Fibroblast of upper back skin (primary cell): ENCODE data around the gene PADI4.

Experiments used
- DNase-seq: peaks from one replicate; pipeline ENCODE4 v3.0.0-alpha.2; 2013

PADI4 gene

GRCh38 chr1:17350928-17351446 lies 43.0 kb downstream of the PADI4 start:
- no peak for DNase-seq

DNA sequence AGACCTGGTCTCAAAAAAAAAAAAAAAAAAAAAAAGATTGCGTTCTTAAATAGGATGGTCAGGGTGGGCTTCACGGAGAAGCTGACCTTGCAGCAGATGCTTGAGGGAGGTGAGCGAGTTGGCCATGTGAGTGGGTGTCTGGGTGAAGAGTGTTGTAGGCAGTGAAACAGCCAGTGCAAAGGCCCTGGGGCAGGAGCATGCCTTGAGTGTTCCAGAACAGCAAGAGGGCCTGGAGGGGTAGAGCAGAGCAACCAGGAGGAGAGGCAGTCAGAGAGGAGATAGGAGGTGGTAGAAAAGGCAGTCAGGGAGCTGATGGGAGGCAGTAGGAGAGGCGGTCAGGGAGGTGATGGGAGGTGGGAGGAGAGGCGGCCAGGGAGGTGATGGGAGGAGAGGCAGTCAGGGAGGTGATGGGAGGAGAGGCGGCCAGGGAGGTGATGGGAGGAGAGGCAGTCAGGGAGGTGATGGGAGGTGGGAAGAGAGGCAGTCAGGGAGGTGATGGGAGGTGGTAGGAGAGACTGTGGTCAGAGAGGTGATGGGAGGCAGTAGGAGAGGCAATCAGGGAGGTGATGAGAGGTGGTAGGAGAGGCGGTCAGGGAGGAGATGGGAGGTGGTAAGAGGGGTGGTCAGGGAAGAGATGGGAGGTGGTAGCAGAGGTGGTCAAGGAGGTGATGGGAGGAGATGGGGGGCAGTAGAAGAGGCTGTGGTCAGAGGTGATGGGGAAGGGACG lies 43.8 kb downstream of the PADI4 start:
- no peak for DNase-seq

DNA sequence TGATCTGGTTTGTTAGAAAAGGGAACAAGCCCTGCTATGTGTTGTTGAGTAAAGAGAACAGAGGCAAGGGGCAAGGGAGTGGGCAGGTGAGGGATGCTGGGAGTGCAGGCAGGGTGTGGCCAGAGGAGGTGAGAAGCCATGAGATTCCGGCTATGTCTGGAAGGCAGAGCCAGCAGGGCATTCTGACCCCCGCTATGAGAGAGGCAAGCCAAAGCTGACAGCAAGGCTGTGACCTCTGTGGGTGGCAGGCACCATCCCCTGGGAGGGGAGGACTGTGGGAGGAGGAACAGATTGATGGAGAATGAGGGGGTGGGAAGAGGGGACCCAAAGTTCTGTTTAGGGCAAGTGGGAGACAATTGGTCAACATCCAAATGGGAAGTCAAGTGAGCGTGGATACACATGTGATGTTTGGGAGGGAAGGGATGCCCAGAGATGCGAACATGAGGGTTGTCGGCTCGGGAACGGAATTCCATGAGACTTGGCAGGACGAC lies 44.5 kb downstream of the PADI4 start:
- no peak for DNase-seq

GRCh38 chr1:17355898-17356297 lies 47.9 kb downstream of the PADI4 start:
- no peak for DNase-seq

DNA sequence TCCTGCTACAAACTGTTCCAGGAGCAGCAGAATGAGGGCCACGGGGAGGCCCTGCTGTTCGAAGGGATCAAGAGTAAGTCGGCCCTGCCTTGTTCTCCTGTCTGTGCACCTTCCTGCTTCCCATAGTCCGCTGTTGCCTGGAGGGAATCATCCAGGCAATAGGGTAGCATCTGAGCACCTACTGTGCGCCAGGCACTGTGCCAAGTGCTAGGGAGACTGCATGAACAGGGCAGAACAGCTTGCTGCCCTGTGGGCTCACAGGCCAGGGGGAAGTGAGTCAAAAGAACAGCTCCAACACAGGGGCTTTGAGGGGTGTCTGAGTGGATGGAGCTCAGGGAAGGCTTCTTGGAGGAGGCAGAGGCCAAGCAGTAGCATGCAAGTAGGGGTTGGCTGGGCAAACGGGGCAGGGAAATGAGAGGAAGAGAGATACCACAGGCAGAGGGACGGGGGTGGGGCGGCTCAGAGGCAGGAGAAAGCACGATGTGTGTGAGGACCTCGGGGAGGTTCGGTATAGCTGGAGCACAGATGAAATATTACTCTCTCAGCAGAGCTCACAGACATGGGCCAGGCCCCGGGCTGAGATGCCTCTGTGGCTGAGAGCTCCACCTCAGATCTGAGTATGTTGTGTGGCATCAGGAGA lies 48.5 kb downstream of the PADI4 start:
- no peak for DNase-seq

DNA sequence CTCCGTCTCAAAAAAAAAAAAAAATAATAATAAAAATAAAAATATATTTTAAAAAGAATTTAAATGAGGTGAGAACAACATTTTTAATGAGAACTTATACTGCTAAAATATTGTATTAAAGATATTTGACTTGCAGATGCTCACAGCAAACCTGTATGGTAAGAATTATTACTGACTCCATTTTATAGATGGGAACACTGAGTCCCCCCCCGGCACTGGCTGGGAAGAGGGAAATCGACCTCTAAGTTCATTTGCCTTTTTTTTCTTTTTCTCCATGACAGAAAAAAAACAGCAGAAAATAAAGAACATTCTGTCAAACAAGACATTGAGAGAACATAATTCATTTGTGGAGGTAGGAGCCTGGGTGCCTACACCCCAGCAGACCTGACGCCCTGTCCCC lies 50.6 kb downstream of the PADI4 start:
- no peak for DNase-seq

- DNase-seq = no peak
Observed at GRCh38 chr1:17359031-17359430, 51.0 kb downstream of the PADI4 start.

GRCh38 chr1:17359808-17360207 lies 51.8 kb downstream of the PADI4 start:
- DNase-seq = no peak

DNA sequence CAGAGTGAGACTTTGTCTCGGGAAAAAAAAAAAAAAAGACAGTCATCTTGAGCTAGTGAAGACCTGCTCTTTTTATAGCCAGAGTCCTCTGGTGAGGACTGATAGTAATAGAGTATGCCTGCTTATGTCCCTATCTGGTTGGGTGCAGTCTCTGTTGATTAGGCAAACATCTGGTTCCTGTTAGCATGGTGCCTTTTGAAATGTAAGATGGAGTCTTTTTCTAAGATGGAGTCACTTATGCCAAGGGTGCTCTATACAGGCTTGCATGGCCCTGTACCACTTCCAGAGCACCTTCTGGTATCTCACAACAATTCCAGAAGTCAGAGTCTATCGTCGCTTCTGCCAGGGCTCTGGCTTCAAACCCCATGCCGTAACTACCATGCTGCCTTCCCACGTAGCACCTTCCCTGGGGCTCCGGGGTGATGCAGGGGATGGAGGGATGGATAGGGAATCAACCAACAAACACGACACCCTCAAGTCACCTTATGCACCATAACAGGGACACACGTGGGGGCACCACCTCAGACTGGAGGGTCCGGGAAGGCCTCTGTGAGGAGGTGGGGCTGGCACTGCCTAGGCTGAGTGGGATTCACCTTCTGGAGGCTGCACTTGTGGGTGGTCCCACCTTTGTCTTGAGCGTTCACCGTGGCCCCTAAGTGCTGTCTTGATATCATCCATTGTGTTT lies 52.4 kb downstream of the PADI4 start:
- DNase-seq = no peak

DNA sequence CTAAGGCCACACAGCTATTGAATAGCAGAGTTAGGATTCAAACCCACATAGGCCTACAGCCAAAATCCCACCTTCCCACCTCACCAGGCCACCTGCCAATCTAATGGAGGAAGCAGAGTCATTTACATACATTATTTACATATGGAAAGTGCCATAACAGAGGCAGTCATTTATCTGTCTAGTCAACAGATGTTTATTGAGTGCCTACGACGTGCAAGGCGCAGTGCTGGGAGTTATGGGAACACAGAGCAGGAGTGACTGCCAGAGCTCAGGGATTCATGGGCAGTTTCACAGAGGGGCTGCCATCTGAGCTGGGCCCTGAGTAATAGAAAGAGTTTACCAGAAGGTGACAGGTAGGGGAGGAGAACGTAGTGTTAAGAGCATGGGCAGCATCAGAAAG lies 53.7 kb downstream of the PADI4 start:
- DNase-seq = no peak

GRCh38 chr1:17363351-17363750 lies 55.4 kb downstream of the PADI4 start:
- no peak for DNase-seq

DNA sequence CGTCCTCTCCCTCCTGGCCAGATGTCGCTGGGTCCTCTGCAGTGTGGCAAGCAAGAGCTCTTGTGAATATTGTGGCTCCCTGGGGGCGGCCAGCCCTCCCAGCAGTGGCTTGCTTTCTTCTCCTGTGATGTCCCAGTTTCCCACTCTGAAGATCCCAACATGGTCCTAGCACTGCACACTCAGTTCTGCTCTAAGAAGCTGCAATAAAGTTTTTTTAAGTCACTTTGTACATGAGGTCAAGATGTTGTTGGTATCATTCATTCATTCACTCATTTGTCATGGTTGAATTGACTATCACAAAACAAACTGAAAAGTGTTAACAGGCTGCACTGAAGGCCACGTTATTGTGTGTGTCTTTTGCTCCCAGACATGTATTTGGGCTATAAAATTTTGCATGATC lies 55.8 kb downstream of the PADI4 start:
- DNase-seq = no peak

- DNase-seq = no peak
Observed at GRCh38 chr1:17365293-17365692, 57.3 kb downstream of the PADI4 start.

DNA sequence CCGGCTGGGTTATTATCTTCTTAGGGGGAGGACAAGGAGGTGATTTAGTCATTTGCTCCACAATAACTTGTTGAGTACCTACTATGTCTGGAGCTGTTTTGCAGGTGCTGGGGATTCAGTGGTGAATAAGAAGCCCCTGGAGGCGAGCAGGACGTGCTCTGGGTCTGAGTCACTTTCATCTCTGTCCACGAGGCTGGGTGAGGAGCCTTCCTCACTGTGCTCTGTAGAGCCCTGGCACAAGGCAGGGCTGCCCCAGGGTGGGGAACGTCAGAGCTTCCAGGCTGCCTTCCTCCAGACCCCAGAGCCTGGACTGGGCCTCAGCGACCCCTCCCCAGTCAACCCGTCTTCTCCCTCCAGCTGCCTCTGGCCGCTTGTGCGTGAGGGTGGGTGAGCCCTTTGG lies 61.5 kb downstream of the PADI4 start:
- peak; percentile 35 for DNase-seq

DNA sequence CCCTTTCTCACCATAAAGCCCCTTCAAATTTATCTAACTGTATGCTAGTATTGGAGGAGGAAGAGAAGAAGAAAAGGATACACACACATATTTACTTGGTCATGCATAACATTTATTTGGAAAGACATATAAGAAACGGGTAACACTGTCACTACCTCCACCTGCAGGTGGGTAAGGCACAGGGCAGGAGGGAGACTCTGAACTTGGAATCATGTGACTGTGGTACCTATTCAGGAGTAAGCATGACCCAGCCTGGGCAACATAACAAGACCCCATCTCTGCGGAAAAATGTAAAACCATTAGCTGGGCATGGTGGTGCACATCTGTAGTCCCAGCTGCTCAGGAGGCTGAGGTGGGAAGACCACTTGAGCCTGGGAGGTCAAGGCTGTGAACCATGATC lies 62.6 kb downstream of the PADI4 start:
- no peak for DNase-seq

DNA sequence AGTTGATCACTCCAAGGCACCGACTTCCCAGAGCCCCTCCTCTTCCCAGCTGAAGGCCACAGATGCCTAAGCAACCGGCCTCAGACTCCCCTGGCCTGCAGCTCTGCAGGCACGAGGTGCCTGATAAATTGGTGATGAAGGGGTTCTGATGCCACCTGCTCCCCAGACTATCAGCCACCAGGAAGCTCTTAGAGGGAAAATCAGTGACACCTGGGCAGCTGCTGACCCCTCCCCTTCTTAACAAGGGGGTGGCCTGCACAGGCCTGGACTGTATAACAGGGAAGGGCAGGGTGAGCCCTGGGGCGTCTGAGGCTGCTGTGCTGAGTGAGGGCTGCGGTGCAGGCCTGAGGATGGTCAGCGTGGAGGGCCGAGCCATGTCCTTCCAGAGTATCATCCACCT lies 63.9 kb downstream of the PADI4 start, which contains the start of gene PADI6:
PADI6 (plus strand) TSS at position 301 of the 400 bp plus-strand sequence; CDS start at position 351, 50 bp downstream.
- no peak for DNase-seq

- no peak for DNase-seq
Observed at GRCh38 chr1:17372955-17373354, 65.0 kb downstream of the PADI4 start.

DNA sequence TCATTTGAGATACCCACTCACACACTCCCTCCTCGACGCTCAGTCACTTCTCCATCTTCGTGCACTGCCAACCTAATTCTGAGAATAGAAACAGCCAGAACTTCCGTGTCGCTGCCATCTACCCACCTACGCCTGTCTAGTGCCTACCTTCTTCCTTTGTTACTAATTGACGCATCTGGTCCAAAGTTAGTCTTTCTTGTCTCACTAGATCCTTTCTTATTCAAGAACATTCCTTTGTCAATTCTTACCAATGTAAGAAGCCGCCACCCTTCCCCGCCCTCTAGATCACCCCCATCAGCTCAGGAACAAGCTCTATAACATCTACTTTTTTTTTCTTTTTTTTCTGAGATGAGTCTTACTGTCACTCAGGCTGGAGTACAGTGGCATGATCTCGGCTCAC lies 67.7 kb downstream of the PADI4 start:
- no peak for DNase-seq

GRCh38 chr1:17377325-17377953 lies 69.4 kb downstream of the PADI4 start:
- DNase-seq = no peak

DNA sequence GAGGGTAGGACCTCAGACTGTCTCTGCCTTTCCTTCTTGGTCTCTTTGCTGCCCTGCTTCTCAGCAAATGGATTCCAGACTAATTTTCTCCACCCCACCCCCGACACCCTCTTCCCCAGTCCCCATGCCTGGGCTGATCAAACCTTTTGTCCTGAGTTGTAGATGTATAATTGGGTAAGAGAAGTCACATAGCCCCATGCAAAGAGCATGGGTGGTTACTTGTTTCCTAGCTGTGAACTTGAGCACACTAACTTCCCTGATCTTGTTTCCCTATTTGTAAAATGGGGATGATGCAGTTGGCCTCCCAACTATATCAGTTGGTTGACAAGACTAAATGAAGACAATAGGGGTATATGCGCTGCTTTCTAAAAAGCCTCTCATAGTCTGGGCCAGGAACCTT lies 73.2 kb downstream of the PADI4 start:
- DNase-seq = no peak

- no peak for DNase-seq
Observed at GRCh38 chr1:17392199-17392740, 84.3 kb downstream of the PADI4 start.

GRCh38 chr1:17393230-17393629 lies 85.2 kb downstream of the PADI4 start:
- DNase-seq = no peak
